Pons (tissue), 1 donor: ENCODE measurements around the gene GPC5.
"Not testable (repeated sequence)": the region's sequence is repeated elsewhere in the genome, so short reads cannot be mapped to it uniquely, and the experiment has no call there.

ENCODE experiments used
- DNase-seq: peaks from one replicate; pipeline ENCODE4 v3.0.0-alpha.2; 2016; ENCODE audit warnings: low spot score

GPC5 gene

DNA sequence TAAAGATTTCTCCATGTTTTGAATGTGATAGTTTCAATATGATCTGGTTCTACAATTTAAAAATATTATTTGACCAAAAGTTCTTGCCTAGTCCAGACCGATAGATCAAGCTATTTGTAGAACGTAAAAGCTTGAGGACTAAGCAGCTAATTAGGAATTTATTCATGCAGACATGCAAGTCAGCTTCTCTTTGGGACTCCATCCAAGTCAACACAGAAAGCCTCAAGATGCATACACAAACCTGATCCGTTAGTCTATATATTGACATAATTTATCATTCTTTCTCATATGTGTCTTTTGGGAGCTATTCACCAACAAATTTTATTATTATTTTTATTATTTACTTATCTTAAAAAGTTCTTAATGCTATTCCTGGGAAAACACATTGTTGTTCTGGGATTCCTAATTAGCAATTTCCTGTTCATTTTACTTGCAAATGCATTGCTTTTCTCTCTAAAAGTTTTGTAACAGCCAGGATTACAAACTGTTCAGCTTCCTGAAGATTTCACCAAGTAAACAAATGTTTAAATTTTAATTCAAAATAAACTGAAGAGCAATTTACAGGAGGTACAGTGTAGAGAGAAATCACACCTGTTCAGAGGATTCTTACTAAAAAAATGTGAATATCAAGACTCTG is 375.3 kb downstream of the GPC5 start:
- no peak for DNase-seq

- no peak for DNase-seq
Measured at GRCh38 chr13:91774397-91774796, 376.0 kb downstream of the GPC5 start.

- no peak for DNase-seq
Measured at GRCh38 chr13:91776611-91777193, 378.3 kb downstream of the GPC5 start.

DNA sequence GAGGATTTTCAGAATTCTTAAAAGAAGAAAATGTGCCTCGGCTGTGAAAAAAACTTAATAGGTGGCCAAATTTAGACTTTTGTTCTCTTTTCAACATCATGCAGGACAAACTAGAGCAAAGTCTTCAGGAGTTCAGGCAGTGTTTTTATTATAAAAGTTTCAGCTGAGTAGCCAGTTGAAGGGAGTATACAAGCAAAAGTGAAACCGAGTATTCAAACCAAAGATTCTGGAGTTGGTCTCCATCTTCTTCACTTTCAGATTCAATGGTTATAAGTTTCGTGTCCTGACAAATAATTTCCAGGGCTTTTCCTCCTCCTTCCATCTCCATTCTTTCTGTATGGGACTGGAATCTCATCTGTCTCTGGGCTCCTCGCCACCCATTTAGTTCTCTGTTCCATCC is 379.7 kb downstream of the GPC5 start:
- no peak for DNase-seq

DNA sequence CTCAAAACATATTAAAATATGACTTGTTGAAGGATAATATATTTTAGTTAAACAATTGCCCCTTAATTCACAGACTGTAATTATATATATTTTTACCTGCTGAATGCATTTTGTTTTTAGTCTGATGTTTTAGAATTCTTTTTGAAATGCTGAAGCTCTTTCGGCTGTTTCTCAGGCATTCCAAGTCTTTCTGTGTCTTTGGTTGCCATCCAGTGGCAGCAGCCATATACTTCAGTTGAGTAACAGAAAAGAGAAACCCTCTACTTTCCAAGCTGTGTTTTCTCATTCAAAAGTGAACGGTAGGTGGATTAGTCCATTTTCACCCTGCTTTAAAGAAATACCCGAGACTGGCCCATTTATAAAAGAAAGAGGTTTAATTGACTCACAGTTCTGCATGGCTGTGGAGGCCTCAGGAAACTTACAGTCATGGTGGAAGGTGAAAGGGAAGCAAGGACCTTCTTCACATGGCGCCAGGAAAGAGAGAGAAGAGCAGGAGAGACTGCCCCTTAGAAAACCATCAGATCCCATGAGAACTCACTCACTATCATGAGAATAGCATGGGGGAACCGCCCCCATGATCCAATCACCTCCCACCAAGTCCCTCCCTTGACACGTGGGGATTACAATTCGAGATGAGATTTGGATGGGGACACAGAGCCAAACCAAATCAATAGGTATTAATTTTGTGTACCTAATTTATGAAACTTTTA is 383.7 kb downstream of the GPC5 start:
- DNase-seq = peak; percentile 52

GRCh38 chr13:91785431-91786119 is 387.2 kb downstream of the GPC5 start:
- DNase-seq = no peak

GRCh38 chr13:91792054-91792453 is 393.6 kb downstream of the GPC5 start:
- DNase-seq = no peak

DNA sequence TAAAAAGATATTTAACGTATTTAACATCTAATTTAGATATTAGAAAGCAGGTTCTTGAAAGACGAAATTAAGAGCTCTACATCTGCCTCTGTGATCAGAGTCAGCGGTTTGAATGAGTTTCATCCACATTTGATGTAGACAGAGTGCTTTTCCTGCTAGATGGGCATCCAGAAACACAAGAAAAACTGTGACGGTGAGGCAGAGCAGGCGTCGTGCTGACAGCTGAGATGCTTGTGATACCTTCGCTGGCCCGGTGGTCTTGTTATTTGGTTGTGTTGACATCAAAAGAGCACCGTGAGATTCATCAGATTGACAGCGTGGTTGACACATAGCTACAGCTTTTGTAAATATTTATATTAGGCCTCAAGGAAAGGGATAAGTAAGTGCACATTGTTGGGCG is 399.1 kb downstream of the GPC5 start:
- no peak for DNase-seq

GRCh38 chr13:91798338-91798737 is 399.9 kb downstream of the GPC5 start:
- not testable (repeated sequence) for DNase-seq

DNA sequence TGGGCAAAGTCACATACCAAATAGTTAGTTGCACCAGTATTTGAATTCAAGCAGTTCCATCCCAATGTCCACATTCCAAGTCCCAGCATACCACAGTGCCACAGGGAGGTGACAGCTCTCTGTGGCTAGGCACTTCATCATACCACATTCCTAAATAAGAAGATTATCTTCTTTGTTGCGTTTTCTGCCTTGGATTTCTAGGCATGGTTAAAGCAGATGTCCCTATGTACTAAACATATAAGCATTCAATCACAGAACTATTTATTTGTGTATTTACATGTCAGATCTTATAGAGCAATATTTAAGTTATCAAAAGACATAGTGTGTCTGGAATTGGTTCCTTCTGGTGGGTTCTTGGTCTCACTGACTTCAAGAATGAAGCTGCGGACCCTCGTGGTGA is 403.4 kb downstream of the GPC5 start:
- not testable (repeated sequence) for DNase-seq

DNA sequence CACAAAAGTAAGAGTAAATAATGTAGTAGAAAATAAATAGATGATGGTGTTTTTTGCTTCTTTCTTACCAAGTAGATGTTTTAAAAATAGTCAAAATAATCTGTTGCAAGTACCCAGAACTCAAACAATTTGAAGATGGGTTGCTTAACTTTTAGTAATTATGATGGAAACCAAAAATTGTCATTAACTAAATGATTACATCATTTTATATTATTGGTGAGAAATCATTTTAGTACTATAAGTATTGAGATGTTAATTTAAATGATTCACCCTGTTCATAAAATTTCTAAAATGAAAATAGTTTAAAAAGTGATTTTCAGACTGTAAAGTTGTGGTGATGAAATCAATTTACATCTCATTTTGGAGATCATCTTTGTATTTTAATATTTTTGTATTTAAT is 404.5 kb downstream of the GPC5 start:
- no peak for DNase-seq

GRCh38 chr13:91804724-91805123 is 406.3 kb downstream of the GPC5 start:
- no peak for DNase-seq

DNA sequence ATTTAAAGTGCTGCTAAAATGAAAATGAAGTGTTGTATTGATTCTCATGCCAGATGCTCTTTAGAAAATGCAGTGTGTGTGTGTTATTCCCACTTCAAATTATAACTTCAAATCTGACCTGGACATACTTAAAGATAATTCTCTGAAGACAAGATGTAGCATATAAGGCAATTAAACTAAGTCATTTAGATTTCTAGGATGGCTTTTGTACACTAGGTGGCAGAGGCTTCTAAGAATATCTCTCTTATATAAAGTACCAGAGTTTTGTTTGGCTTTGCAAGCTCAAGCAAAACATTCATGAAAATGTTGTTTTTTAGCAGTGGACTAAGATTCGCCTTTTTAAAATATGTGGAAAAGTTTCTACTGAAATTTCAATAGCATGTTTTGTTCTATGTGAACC is 407.2 kb downstream of the GPC5 start:
- no peak for DNase-seq

DNA sequence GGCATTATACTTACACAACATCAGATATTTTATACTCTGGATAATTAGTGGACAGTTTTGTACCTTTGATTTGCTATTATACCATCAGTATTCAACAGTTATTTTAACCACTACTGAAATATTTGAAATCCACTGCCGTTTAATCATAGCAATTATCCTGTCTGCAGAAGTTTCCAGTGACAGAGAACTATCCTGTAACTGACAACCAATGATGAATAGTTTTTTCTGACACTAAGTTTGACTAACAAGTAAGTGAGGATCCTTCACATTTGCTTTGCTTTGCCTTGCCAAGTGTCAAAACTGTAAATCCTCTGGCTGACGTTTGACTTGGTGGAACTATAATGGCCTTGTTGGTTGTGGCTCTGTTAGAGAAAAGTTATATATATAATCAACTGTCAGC is 410.7 kb downstream of the GPC5 start:
- no peak for DNase-seq

DNA sequence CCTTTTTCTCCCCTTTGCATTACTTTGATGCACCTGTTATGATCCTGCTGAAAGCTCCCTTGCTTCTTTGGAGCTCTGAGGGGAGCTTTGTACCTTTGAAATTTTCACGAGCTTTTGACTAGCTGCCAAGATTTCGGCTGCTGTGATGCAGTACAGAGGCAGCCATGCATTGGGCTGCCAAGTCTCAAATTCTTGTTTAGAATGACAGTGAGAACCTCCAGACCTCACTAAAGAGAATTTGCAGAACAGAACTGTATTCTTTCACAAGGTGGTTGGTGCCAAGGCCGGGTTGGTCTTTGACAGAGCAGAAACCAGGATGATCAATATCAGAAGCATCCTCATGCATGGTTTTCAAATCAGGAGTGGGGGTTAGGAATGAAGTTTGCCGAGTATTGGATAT is 414.8 kb downstream of the GPC5 start:
- no peak for DNase-seq

DNA sequence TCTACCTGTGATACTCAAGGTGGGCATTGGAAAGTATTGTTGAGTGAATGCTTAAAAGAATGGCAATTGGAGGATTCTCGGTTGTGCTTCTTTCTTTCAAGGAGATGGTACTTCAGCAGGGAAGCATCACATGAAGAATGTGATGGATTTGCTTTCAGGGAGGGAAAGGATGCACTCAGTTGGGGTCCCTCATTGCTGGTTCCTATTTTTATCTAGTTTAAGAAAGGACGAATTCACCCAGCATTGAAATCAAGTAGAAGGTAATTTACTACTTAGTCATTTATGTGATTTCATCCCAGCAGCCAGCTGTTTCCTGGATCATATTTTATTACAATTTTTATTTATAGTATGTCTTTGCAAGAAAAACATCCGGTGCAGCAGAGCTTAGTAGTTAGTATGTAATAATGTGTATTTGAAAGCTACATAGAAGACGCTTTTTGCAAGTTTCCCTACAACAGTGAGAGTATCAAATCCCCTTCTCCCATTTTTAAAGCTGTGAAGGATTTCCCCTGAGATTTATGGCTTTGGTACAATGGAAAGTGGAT is 417.9 kb downstream of the GPC5 start:
- DNase-seq = no peak

DNA sequence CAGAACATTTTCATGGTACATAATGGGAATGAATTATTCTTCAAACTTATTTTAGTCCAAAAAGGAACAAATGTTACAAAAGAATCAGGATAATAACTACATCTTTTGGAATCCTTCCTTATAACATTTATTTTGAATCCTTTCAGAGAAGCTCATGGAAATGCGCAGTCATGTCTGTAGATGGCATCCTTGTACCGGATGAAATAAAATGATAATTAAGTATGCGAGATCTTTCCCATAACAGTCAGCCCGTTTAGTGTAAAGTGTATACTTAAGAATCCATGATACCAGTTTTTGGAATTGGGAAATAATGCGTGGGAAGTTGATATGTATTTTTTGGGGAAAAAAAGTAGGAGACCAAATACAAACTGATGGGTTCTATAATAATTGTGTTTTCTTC is 418.8 kb downstream of the GPC5 start:
- DNase-seq = peak; percentile 67

- no peak for DNase-seq
Measured at GRCh38 chr13:91824416-91824815, 426.0 kb downstream of the GPC5 start.

GRCh38 chr13:91825516-91825915 is 427.1 kb downstream of the GPC5 start:
- no peak for DNase-seq

GRCh38 chr13:91836553-91836952 is 438.1 kb downstream of the GPC5 start:
- no peak for DNase-seq

- no peak for DNase-seq
Measured at GRCh38 chr13:91845612-91846011, 447.2 kb downstream of the GPC5 start.

- no peak for DNase-seq
Measured at GRCh38 chr13:91863699-91864098, 465.3 kb downstream of the GPC5 start.

DNA sequence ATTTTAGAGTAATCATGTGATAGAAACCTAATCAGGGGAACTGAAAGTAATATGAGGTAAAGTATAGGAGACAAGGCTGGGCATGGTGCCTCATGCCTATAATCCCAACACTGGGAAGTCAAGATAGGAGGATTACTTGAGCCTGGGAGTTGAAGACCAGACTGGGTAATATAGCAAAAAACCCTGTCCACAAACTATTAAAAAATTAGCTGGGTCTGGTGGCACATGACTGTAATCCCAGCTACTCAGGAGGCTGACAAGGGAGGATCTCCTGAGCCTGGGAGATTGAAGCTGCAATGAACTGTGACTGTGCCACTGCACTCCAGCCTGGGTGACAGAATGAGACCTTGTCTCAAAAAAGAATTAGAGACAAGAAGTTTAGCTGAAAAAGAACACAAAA is 469.9 kb downstream of the GPC5 start:
- no peak for DNase-seq
